Hematopoietic multipotent progenitor cell treated with erythropoietin and hydrocortisone succinate and interleukin-3 and kit ligand, for 8 days (in vitro differentiated cells): ENCODE measurements around the gene FGFBP2.

Experiments
- DNase-seq: peaks from one replicate; pipeline ENCODE4 v3.0.0-alpha.2; 2015

FGFBP2 gene

GRCh38 chr4:15963001-15963451, at the start of gene FGFBP2:
Gene FGFBP2, minus strand, starts transcription at chr4:15963175. Its CDS starts 46 bp downstream, at chr4:15963129.
- DNase-seq: peak; percentile 56

GRCh38 chr4:16011173-16011572, 48.2 kb upstream of the FGFBP2 start:
- no peak for DNase-seq

- no peak for DNase-seq
Observed at GRCh38 chr4:16009153-16009552, 46.2 kb upstream of the FGFBP2 start.

GRCh38 chr4:16007471-16008095, 44.6 kb upstream of the FGFBP2 start:
- DNase-seq: no peak

- no peak for DNase-seq
Observed at GRCh38 chr4:16006771-16007446, 43.9 kb upstream of the FGFBP2 start.

GRCh38 chr4:16005676-16006075, 42.7 kb upstream of the FGFBP2 start:
- DNase-seq: no peak

- peak; percentile 74 for DNase-seq
Observed at GRCh38 chr4:16001484-16001858, 38.5 kb upstream of the FGFBP2 start.

GRCh38 chr4:16000708-16001483, 37.9 kb upstream of the FGFBP2 start:
- no peak for DNase-seq

GRCh38 chr4:15996773-15997172, 33.8 kb upstream of the FGFBP2 start:
- no peak for DNase-seq

- DNase-seq: no peak
Observed at GRCh38 chr4:15995826-15996225, 32.9 kb upstream of the FGFBP2 start.

- no peak for DNase-seq
Observed at GRCh38 chr4:15992167-15992485, 29.2 kb upstream of the FGFBP2 start.

- no peak for DNase-seq
Observed at GRCh38 chr4:15990570-15991285, 27.8 kb upstream of the FGFBP2 start.

GRCh38 chr4:15989424-15989823, 26.4 kb upstream of the FGFBP2 start:
- no peak for DNase-seq

GRCh38 chr4:15988222-15988621, 25.2 kb upstream of the FGFBP2 start:
- DNase-seq: peak; percentile 8

GRCh38 chr4:15986907-15987306, 23.9 kb upstream of the FGFBP2 start:
- no peak for DNase-seq

GRCh38 chr4:15983610-15984009, 20.6 kb upstream of the FGFBP2 start:
- DNase-seq: no peak

- DNase-seq: no peak
Observed at GRCh38 chr4:15982842-15983524, 20.0 kb upstream of the FGFBP2 start.

- no peak for DNase-seq
Observed at GRCh38 chr4:15976456-15977447, 13.8 kb upstream of the FGFBP2 start.

- no peak for DNase-seq
Observed at GRCh38 chr4:15971068-15971801, 8.3 kb upstream of the FGFBP2 start.

- DNase-seq: no peak
Observed at GRCh38 chr4:15968551-15969300, 5.8 kb upstream of the FGFBP2 start.
